Measurements from ENCODE around the gene TRIM6. TPM values are rescaled to one million over a fixed set of nuclear protein-coding genes. Genes with fewer than 3 reads are reported as not detected.
"Not testable (repeated sequence)": the region's sequence is repeated elsewhere in the genome, so short reads cannot be mapped to it uniquely, and the experiment has no call there.

TRIM6 gene
- total and polyA plus RNA-seq, 7 donors, result 0.26 to 0.78 (median 0.40) TPM; not detected in 1

GRCh38 chr11:5591613-5592012 is 4.8 kb upstream of the TRIM6 start:
- intact Hi-C loops (cut with DNase I), result no loop called here
- DNase-seq, result no peak
- WGBS, 3 donors, result 51 to 85% (median 67%) methylated on average over 3 of the region's 3 CpGs

DNA sequence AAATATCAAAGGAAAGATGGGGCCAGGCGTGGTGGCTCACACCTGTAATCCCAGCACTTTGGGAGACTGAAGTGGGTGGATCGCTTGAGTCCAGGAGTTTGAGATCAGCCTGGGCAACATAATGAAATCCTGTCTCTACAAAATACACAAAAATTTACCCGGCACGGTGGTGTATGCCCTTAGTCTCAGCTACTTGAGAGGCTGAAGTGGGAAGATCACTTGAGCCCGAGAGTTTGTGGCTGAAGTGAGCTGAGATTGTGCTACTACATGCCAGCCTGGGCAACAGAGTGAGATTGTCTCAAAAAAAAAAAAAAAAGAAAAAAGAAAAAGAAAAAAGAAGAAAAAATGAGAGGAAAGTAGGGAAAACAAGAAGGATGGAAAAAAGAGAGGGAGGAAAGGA is 3.8 kb upstream of the TRIM6 start:
- Histone ChIP-seq H3K27ac (no peak overlapping the region), H3K4me3 (no peak overlapping the region), H3K9me3 (no peaks in the 10 kb centered on the region), H3K27me3 (ENCODE audit: insufficient read depth in 3 of 3, low read length in 2 of 3) (no peaks in the 10 kb centered on the region), H3K4me1 (no peaks in the 10 kb centered on the region), H3K36me3 (ENCODE audit: insufficient read depth in 1 of 2, low read depth in 1 of 2) (no peaks in the 10 kb centered on the region)
- DNase-seq (no peak), ATAC-seq (no peak)
- intact Hi-C loops (cut with DNase I), result no loop called here
- WGBS, 3 donors, result 76 to 89% (median 80%) methylated on average over 5 of the region's 5 CpGs
- TF ChIP-seq, protein P1, sequence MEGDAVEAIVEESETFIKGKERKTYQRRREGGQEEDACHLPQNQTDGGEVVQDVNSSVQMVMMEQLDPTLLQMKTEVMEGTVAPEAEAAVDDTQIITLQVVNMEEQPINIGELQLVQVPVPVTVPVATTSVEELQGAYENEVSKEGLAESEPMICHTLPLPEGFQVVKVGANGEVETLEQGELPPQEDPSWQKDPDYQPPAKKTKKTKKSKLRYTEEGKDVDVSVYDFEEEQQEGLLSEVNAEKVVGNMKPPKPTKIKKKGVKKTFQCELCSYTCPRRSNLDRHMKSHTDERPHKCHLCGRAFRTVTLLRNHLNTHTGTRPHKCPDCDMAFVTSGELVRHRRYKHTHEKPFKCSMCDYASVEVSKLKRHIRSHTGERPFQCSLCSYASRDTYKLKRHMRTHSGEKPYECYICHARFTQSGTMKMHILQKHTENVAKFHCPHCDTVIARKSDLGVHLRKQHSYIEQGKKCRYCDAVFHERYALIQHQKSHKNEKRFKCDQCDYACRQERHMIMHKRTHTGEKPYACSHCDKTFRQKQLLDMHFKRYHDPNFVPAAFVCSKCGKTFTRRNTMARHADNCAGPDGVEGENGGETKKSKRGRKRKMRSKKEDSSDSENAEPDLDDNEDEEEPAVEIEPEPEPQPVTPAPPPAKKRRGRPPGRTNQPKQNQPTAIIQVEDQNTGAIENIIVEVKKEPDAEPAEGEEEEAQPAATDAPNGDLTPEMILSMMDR (IDR thresholded peaks at IDR 0.05), result no peak

More at GRCh38 chr11:5591613-5592012, 4.8 kb upstream of the TRIM6 start:
- TF ChIP-seq, protein P1 (IDR thresholded peaks at IDR 0.05), result no peak
- Histone ChIP-seq H3K4me3 (no peak overlapping the region), H3K9me3 (no peaks in the 10 kb centered on the region), H3K36me3 (ENCODE audit: insufficient read depth in 1 of 2, low read depth in 1 of 2) (no peaks in the 10 kb centered on the region), H3K27ac (no peak overlapping the region), H3K4me1 (no peaks in the 10 kb centered on the region), H3K27me3 (ENCODE audit: insufficient read depth in 3 of 3, low read length in 2 of 3) (no peaks in the 10 kb centered on the region)
- no peak for ATAC-seq

DNA sequence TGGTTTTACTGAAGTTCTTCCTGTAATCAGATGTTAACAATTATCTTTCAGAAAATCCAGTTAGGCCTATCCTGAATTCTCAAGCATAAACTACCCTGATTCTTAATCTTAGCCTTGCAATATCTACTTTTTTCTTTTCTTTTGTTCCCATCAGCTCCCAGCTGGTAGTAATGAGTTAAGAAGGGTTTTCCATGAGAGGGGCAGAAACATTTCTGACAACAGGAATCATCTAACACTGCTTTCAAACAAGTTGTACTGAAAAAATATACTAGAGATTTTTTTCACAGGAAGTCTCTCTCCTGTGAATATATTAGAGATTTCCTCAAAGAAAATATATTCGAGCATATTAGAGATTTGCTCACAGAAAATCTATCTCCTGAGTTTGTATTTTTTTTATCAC is 3.3 kb upstream of the TRIM6 start:
- WGBS, 3 donors, result 64 to 67% (median 66%) methylated on average over 1 of the region's 1 CpG

DNA sequence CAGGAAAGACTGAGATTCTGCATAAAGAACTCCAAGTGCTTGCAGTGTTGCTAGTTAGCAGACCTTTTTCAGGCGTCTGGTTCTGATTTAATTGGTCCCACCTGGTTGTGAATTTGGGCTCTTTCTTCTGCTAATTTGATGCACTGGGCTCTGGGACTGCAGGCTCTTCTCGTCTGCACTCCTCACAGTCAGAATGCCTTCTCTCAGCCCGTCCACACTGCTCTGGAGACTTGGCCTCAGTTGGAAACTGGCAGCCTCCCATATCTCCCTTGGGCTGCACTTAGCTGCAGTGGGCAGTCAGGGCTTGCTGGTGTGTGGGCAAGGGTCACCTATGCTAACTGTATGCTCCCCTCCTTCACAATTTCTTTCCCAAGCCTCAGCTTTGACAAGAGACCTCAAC is 1.5 kb downstream of the TRIM6 start:
- Histone ChIP-seq H3K27me3 (ENCODE audit: insufficient read depth in 3 of 3, low read length in 2 of 3) (peaks cover 0 to 2% (median 0%) of the 10 kb centered on the region in 3 donors), H3K9me3 (no peaks in the 10 kb centered on the region), H3K4me3 (no peak overlapping the region), H3K4me1 (no peaks in the 10 kb centered on the region), H3K27ac (no peak overlapping the region), H3K36me3 (ENCODE audit: insufficient read depth in 1 of 2, low read depth in 1 of 2) (no peaks in the 10 kb centered on the region)
- 45 to 55% (median 46%) methylated on average over 3 of the region's 3 CpGs for WGBS, 3 donors
- intact Hi-C loops (cut with DNase I), result loop anchor here in 1 of 2 donors (5.0 kb wide), 1 partner anchor 209 kb away; the partner anchor contains the start of gene OR52N2
- TF ChIP-seq, protein P1 (IDR thresholded peaks at IDR 0.05), result no peak
- no peak for DNase-seq
- ATAC-seq, result no peak

More for the DNA sequence above, 3.3 kb upstream of the TRIM6 start:
- ATAC-seq (no peak), DNase-seq (no peak)
- H3K4me1 ChIP-seq, result no peaks in the 10 kb centered on the region
- H3K36me3 ChIP-seq (ENCODE audit: insufficient read depth in 1 of 2, low read depth in 1 of 2), result no peaks in the 10 kb centered on the region
- no peak overlapping the region for H3K27ac ChIP-seq
- TF ChIP-seq, protein P1 (IDR thresholded peaks at IDR 0.05), result no peak
- peaks cover 0 to 2% (median 0%) of the 10 kb centered on the region in 3 donors for H3K27me3 ChIP-seq (ENCODE audit: insufficient read depth in 3 of 3, low read length in 2 of 3)
- H3K4me3 ChIP-seq, result no peak overlapping the region
- intact Hi-C loops (cut with DNase I), result no loop called here
- no peaks in the 10 kb centered on the region for H3K9me3 ChIP-seq

DNA sequence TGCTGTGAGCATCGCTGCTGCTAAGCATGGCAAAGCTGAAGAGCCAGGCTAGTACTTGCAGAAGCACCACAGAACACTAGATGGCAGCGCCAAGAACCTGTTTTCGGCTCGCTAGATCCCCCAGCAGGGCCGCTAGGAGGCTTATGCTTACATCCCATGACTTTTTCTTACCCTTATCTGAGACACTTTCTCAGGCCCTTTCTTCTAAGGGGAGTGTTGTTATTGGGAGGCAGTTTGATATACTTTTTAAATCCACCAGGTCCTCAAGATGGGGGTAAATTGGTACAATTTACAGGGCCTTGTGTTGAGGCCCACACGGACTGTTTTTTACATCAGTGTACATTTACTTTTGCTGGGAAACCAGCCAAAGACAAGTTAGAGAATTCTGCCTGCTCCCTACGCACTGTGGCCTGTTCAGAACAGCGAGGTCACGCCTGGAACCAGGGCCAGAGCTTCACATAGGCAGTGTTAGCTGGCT is 4.0 kb downstream of the TRIM6 start:
- Histone ChIP-seq H3K27me3 (ENCODE audit: insufficient read depth in 3 of 3, low read length in 2 of 3) (peaks cover 0 to 2% (median 0%) of the 10 kb centered on the region in 3 donors), H3K4me3 (no peak overlapping the region), H3K9me3 (no peaks in the 10 kb centered on the region), H3K27ac (no peak overlapping the region), H3K4me1 (no peaks in the 10 kb centered on the region), H3K36me3 (ENCODE audit: insufficient read depth in 1 of 2, low read depth in 1 of 2) (no peaks in the 10 kb centered on the region)
- TF ChIP-seq, protein P1 (IDR thresholded peaks at IDR 0.05), result peak; percentile 49
- WGBS, 3 donors, result 34 to 44% (median 39%) methylated on average over 9 of the region's 9 CpGs
- intact Hi-C loops (cut with DNase I), result no loop called here
- DNase-seq (peak; percentile 51 to 67), ATAC-seq (no peak)

- DNase-seq; H3K4me1 ChIP-seq; H3K27me3 ChIP-seq (ENCODE audit: insufficient read depth in 3 of 3, low read length in 2 of 3); H3K4me3 ChIP-seq; H3K9me3 ChIP-seq; H3K27ac ChIP-seq; H3K36me3 ChIP-seq (ENCODE audit: insufficient read depth in 1 of 2, low read depth in 1 of 2); ATAC-seq; intact Hi-C loops (cut with DNase I): not testable (repeated sequence)
- WGBS, 3 donors, result 80 to 87% (median 85%) methylated on average over 4 of the region's 4 CpGs
Measured at GRCh38 chr11:5602791-5603190, 6.4 kb downstream of the TRIM6 start.

Measured in psoas muscle (tissue), 8 donors.